NCI-H128 (cell line): ENCODE results near the gene TMEM80.

Experiments
- DNase-seq: peaks from one replicate; lab custom pipeline; 2025; ENCODE audit not compliant: unreplicated experiment; lab: John Stamatoyannopoulos, UW

TMEM80 gene

DNA sequence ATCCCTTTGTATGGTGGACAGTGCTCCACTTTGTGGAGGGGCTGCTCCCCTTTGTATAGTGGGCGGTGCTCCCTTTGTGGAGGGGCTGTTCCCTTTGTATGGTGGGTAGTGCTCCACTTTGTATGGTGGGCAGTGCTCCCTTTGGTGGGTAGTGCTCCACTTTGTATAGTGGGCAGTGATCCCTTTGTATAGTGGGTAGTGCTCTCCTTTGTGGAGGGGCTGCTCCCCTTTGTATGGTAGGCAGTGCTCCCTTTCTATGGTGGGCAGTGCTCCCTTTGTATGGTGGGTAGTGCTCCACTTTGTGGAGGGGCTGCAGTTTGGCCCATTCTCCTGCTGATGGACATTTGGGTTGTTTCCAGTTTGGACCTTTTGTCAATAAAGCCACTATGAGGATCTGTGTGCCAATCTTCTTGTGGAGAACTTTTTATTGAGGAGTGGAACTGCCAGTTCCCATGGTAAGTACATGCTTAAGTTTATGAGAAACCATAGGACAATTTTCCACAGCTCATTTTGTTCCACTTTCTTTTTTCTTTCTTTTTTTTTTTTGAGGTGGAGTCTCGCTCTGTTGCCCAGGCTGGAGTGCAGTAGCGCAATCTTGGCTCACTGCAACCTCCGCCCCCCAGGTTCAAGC, 47.1 kb downstream of the TMEM80 start:
- DNase-seq = no peak

DNA sequence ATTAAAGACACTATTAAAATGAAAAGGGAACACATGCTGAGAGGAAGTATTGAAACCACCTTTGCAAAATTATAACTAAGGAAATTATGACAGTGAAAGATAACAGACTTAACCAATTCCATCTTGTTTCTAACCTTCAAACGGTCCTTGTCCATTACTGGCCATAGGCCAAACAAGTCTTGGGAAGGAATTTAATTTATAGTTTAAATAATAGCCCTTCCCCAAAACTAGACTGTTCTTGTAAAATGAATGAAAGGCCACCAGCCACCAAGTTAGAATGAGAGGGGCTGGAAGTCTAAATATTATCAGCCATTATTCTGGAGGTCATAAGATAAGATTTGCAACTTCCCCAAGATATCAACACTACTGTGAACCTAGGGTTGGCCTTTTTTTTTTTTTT, 49.8 kb downstream of the TMEM80 start:
- DNase-seq = no peak

DNA sequence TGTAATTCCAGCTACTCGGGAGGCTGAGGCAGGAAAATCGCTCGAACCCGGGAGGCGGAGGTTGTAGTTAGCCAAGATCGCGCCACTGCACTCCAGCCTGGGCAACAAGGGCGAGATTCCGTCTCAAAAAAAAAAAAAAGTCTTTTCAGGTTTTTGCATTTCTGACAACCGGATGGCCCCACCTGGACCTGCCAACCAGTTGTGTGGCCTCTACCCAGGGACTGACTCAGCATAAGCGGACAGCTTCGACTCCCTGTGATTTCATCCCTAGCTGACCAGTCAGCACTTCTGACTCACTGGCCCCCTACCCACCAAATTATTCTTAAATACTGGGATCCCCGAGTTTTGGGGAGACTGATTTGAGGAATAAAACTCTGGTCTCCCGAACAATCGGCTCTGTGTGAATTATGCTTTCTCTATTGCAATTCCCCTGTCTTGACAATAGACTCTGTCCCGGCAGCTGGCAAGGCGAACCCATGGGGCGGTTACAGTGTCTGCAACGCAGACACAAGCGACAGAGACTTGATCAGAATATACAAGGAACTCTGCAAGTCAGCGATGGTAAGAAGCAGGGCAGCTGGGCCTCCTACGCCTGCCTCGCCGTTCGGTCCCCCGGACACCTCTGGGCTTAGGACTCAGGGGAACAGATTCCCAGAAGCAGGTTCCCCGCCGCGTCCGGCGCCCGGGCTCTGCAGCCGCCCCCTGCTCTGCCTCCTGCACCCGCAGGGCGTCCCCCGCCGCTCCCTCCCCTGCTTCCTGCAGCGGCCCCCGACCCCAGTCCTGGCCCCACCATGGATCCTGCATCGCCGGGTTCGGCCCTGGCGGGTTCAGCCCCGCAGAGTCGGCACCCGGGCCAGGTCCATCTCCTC, 50.9 kb downstream of the TMEM80 start:
- no peak for DNase-seq

DNA sequence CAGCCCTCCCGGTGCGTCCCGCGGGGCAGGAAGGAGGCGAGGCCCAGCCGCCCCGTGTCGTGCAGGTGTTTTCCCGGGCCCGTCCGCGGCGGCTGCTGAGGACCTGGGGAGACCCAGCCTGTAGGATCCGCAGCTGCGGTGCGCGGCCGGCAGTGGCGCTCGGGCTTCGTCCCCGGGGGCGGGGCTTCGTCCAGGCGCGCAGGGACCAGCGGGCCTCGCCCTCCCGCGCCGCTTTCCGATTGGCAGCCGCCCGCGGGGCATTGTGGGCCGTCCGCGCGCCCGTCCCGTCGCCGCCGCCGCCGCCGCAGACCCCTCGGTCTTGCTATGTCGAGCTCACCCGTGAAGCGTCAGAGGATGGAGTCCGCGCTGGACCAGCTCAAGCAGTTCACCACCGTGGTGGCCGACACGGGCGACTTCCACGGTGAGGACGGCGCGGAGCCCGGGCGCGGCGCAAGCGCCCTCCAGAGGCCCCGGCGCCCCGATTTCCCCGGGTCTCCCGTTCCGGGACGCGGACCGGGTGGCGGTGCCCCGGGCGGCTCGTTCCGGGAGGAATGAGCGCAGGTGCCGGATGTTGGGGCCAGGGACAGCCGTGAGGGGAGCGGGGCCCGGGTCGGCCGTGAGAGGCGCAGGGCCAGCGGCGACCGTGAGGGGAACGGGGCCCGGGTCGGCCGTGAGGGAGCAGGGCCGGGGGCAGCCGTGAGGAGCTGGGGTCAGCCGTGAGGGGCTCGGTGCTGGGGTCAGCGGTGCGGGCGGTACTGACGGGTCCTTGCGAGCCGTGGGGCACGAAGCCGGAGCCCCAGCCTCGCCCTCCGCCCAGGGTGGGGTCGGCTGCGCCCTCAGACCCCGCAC, 51.8 kb downstream of the TMEM80 start, which contains the start of gene TALDO1:
TSS of gene TALDO1 (plus strand) at position 307 of the 849 bp plus-strand sequence. CDS start at position 325, 18 bp downstream.
- peak; percentile 85 for DNase-seq

DNA sequence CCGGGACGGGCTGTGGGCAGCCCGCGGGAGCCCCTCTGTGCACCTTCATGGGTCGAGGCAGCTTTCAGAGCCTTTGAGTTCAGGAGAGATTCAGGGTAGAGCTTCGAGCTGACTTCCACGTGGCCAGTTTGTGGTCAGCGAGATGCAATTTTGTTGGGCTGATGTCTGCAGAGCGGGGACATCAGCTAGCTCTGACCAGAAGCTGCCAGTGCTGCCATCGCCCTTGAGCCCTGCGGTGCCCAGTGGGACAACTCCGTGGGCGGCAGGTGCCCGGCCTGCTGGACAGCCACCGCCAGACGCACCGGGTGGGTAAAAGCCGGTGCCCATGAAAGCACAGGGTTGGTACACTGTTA, 52.4 kb downstream of the TMEM80 start:
- no peak for DNase-seq

DNA sequence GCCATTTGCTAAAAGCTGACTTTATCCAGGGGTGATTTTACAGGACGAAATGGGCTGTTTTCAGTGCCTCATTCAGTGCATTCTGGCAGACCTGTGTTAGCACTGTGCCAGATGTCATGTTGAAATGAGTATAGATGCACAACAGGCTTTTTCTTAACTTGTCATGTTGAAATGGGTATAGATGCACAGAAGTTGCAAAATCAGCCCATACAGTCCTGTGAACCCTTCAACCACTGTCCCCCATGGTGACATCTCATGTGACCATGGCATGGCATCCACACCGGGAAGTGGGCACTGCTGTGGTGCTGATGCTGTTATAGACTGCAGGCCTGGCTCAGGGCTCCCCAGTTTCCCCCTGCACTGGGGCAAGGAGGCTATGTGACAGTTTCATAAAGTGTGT, 54.1 kb downstream of the TMEM80 start:
- no peak for DNase-seq
